ENCODE results near the gene USP22.

DNA sequence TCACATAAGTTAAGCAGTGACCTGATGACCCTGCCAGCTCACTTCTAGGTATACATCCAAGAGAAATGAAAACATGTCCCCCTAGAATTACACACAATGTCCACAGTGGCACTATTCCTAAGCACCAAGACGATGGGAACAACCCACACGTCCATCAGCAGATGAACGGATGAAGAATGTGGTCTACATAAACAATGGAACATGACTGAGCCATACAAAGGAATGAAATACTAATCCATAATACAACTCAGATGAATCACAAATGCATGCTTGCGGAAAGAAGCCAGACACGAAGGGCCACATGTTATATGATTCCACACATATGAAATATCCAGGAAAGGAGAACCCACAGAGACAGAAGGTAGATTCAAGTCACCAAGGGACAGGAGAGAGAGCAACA is 17.4 kb downstream of the USP22 start:
- no peak for TF ChIP-seq TEAD4 (IDR thresholded peaks at IDR 0.05; ENCODE audit: low read depth, low read length)
- TF ChIP-seq, protein P1, sequence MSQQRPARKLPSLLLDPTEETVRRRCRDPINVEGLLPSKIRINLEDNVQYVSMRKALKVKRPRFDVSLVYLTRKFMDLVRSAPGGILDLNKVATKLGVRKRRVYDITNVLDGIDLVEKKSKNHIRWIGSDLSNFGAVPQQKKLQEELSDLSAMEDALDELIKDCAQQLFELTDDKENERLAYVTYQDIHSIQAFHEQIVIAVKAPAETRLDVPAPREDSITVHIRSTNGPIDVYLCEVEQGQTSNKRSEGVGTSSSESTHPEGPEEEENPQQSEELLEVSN (IDR thresholded peaks at IDR 0.05): no peak
- no peak for TF ChIP-seq CHD2 (IDR thresholded peaks at IDR 0.05; ENCODE audit: low read length)
- TF ChIP-seq, protein P2, sequence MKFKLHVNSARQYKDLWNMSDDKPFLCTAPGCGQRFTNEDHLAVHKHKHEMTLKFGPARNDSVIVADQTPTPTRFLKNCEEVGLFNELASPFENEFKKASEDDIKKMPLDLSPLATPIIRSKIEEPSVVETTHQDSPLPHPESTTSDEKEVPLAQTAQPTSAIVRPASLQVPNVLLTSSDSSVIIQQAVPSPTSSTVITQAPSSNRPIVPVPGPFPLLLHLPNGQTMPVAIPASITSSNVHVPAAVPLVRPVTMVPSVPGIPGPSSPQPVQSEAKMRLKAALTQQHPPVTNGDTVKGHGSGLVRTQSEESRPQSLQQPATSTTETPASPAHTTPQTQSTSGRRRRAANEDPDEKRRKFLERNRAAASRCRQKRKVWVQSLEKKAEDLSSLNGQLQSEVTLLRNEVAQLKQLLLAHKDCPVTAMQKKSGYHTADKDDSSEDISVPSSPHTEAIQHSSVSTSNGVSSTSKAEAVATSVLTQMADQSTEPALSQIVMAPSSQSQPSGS (IDR thresholded peaks at IDR 0.05; ENCODE audit: low read length): no peak
- TF ChIP-seq POLR2AphosphoS5 (IDR thresholded peaks at IDR 0.05; ENCODE audit: low read depth, low read length): no peak
- TF ChIP-seq, protein P3, sequence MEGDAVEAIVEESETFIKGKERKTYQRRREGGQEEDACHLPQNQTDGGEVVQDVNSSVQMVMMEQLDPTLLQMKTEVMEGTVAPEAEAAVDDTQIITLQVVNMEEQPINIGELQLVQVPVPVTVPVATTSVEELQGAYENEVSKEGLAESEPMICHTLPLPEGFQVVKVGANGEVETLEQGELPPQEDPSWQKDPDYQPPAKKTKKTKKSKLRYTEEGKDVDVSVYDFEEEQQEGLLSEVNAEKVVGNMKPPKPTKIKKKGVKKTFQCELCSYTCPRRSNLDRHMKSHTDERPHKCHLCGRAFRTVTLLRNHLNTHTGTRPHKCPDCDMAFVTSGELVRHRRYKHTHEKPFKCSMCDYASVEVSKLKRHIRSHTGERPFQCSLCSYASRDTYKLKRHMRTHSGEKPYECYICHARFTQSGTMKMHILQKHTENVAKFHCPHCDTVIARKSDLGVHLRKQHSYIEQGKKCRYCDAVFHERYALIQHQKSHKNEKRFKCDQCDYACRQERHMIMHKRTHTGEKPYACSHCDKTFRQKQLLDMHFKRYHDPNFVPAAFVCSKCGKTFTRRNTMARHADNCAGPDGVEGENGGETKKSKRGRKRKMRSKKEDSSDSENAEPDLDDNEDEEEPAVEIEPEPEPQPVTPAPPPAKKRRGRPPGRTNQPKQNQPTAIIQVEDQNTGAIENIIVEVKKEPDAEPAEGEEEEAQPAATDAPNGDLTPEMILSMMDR (IDR thresholded peaks at IDR 0.05; ENCODE audit: control extremely low read depth in 1 of 3, insufficient read depth in 1 of 3, low read depth in 1 of 3, low read length in 3 of 3): no peak
- no peak for TF ChIP-seq EP300 (IDR thresholded peaks at IDR 0.05; ENCODE audit: borderline replicate concordance in 1 of 2, low read depth in 2 of 2, low read length in 2 of 2)
- TF ChIP-seq GABPA (IDR thresholded peaks at IDR 0.05; ENCODE audit: borderline replicate concordance, insufficient read depth, low read length): no peak
- TF ChIP-seq CBX5 (IDR thresholded peaks at IDR 0.05; ENCODE audit: low read depth, low read length): no peak
- TF ChIP-seq CEBPB (IDR thresholded peaks at IDR 0.05; ENCODE audit: low read depth, low read length): no peak

Data from H1 (cell line).